HL-60/S4 (cell line): ENCODE data around the gene CHEK1.
"Not testable (repeated sequence)": the region's sequence is repeated elsewhere in the genome, so short reads cannot be mapped to it uniquely, and the experiment has no call there.

Source experiments
- in situ Hi-C: fragments of 300-500 bp; cut with MboI; formaldehyde crosslinking; loops from 2 replicates; pipeline ENCODE4 v1.14.3; 2022; ENCODE audit warnings: low sequenced_read_pairs

CHEK1 gene

DNA sequence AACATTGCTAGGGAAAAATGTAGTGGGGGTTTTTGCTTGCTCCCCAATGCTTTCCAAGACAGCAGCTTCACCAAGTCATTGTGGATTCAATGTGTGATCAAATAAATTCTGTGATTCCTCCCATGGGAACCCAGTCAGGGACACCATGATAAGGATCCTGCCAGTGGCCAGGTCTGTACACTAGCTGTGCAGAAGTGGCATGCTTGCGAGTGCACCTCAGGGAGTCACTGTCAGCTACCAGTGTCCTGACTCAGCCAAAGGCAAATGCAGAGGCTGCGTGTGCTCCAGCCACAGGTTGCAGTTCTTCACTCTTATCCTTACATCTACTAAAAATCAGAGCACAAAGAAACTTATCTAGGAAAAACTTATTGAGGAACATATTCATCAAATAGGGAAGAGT lies 65.0 kb downstream of the CHEK1 start:
- in situ Hi-C loops = no loop called here

DNA sequence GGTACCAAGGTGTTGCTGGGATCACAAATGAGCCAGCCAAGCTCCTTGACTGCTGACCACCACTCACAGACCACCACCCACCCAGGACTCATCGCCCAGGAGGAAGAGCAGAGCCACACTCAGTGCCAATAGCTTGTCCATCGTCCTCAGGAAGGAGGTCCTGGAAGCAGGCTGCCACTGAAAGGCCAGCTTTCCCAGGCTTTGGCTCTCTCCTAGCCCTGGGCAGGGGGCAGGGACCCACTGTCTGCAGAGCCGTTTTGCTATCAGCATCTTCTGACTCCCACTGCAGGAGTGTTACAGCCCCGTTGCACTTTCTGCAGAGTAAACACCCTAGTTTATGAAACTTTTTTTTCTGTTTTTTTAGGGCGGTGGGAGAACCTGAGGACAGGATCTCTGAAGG lies 67.9 kb downstream of the CHEK1 start:
- in situ Hi-C loops = no loop called here

DNA sequence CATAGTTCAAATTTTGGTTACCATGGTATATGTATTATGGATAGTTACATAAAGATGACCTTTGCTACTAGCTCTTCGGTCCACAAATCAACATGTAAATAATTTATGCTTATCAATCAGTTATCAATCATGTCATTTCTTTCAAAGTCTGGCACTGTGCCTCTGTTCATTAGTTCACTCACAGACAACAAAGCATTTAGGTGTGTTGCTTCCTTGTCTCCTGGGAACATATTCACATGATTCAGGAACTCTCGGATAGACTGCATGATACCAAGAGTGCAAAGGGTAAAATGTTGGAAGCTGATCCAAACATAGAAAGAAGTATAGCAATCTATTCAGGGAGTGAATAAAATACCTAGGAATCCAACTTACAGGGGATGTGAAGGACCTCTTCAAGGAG lies 70.0 kb downstream of the CHEK1 start:
- in situ Hi-C loops = no loop called here

DNA sequence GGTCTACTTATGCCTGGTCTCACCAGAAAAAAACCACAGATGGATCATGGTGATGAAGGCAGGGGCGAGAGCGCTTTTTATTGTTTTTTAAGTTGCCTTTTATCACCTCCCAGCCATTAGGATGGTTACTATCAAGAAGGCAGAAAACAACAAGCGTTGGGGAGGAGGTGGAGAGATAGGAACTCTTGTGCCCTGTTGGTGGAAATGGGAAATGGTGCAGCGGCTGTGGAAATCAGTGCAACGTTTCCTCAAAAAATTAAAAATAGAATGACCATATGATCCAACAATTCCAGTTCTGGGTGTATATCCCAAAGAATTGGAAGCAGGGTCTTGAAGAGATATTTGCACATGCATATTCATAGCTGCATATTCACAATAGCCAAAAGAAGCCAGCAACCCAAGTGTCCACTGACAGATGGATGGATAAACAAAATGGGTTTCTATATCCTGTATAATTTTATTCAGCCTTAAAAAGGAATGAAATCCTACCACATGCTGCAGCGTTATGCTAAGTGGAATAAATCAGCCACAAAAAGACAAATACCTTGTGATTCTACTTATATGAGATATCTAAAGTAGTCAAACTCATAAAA lies 76.2 kb downstream of the CHEK1 start:
- in situ Hi-C loops = no loop called here

DNA sequence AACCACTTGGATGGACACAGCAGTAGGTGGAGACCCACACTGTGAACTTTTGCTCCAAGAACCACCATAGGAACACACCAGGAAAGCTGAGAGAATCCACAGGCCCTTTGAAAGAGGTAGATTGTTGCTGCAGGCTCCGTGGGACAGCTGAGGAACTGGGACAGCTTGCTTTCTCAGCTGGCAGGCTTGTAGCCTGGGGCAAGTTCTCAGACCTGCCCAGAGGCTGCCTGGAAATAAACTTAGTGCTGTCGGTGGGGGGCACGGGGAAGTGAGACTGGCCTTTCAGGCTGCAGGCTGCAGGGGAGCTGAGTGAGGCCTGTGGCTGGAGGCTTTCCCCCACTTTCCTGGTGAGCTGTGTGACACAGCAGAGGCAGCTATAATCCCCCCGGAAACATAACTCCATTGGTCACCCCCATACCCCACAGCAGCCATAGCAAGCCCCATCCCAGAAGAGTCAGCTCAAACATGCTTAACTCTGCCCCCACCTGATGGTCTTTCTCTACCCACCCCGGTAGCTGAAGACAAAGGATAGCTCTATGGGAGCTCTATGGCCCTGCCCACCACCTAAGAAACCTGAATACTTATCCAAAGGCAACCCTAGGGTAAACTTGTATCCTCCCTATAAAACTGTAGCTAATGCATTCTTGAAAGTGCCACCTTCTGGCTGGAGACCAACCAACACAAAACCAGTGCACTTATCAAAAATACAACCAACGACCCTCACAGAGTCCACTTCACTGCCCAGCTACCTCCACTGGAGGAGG lies 77.1 kb downstream of the CHEK1 start:
- in situ Hi-C loops = no loop called here

DNA sequence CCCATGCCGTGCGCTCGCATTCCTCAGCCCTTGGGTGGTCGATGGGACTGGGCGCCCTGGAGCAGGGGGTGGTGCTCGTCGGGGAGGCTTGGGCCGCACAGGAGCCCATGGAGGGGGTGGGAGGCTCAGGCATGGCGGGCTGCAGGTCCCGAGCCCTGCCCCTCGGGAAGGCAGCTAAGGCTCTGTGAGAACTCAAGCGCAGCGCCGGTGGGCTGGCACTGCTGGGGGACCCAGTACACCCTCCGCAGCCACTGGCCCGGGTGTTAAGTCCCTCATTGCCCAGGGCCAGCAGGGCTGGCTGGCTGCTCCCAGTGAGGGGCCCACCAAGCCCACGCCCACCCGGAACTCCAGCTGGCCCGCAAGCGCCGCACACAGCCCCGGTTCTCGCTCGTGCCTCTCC lies 79.7 kb downstream of the CHEK1 start:
- in situ Hi-C loops = not testable (repeated sequence)

DNA sequence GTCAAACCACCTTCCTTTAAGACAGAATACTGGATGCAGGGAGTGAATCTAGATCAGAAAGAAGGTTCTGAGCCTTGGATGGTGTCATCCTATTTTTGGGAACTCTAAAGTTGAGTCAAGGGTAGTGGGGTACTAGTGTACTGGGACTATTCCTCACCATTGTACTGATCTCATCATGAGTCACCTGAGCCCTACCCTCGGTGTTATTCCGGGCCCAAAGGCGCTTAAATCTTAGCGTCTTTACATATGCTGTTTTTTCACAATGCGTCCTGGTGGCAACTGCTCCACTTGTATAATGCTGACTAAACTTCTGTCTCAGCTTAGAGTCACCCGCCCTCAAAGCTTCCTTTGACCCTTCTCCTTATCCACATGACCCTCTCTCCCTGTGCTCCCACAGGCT lies 95.8 kb downstream of the CHEK1 start:
- in situ Hi-C loops = no loop called here

DNA sequence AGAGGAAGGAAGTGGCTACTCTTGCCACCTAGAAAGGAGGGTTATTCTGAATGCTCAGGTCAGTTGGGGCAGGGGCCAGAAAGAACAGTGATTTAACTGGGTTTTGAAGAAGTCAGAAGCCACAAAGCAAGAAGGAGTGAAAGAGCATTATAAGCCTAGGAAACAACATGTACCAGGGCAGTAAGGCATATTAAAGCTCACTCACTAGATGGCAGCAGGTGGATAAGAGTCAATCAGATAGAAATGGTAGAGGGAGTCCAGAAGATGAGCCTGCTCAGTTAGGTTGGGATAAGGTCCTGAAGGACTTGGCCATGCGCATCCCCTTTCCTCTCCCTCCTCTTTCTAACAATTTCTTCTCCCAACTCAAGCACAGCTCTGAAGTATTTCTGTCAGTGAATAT lies 99.2 kb downstream of the CHEK1 start:
- in situ Hi-C loops = no loop called here
